ENCODE data around the gene CAMLG.
"Not testable (repeated sequence)": the region's sequence is repeated elsewhere in the genome, so short reads cannot be mapped to it uniquely, and the experiment has no call there.

The CAMLG gene

DNA sequence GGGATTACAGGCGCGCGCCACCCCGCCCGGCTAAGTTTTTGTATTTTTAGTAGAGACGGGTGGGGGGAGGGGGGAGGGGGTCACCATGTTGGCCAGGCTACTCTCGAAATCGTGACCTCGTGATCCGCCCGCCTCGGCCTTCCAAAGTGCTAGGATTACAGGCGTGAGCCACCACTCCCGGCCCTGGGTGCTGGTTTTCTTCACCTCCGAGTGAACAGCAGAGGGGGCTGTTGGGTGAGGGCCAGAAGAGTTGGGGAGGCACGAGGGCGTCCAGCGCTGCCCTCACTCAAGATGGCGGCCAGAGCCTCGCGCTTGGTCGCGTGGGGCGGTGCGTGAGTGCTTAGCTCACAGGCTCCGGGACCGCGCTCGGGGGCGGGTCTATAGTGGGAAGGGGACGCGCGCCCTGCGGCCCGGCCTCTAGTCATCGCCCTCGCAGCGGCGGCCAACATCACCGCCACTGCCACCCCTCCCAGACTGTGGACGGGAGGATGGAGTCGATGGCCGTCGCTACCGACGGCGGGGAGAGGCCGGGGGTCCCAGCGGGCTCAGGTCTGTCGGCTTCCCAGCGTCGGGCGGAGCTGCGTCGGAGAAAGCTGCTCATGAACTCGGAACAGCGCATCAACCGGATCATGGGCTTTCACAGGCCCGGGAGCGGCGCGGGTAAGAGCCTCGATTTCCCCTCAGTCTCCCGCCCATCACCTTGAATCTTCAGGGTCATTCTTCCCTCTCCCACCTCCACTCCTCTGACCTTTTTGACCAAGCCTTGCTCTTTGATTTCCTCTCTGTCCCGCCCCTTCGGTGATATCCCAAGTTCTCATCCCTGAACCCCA, at the start of gene CAMLG:
Gene CAMLG (plus strand): TSS at position 416 of the 830 bp plus-strand sequence. CDS start 73 bp downstream, at position 489.
- Histone ChIP-seq H3K4me1 (ENCODE audit: control insufficient read depth, insufficient read depth, low read length) (no peaks in the 10 kb centered on the region), H3K4me3 (ENCODE audit: low read depth, low read length) (peak within 1 kb of the TSS; percentile 94), H3K9me3 (ENCODE audit: control insufficient read depth, insufficient read depth, low read length) (no peaks in the 10 kb centered on the region), H3K36me3 (ENCODE audit: control insufficient read depth, insufficient read depth, low read length) (no peaks in the 10 kb centered on the region), H3K27me3 (ENCODE audit: control insufficient read depth, insufficient read depth, low read length) (no peaks in the 10 kb centered on the region), H3K9ac (ENCODE audit: low read depth, low read length) (peak within 1 kb of the TSS; percentile 87)

DNA sequence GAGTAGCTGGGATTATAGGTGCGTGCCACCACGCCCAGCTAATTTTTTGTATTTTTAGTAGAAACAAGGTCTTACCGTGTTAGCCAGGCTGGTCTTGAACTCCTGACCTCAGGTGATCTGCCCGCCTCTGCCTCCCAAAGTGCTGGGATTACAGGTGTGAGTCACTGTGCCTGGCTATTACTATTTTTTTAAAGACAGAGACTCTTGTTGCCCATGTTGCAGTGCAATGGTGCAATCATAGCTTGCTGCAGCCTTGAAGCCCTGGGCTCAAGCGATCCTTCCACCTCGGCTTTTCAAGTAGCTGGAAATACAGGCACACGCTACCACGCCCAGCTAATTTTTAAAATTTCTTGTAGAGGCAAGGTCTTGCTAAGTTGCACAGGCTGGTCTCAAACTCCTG, 48.2 kb upstream of the CAMLG start:
- not testable (repeated sequence) for H3K9me3 ChIP-seq (ENCODE audit: control insufficient read depth, insufficient read depth, low read length); H3K4me1 ChIP-seq (ENCODE audit: control insufficient read depth, insufficient read depth, low read length); H3K4me3 ChIP-seq (ENCODE audit: low read depth, low read length); H3K9ac ChIP-seq (ENCODE audit: low read depth, low read length); H3K27me3 ChIP-seq (ENCODE audit: control insufficient read depth, insufficient read depth, low read length)
- H3K36me3 ChIP-seq (ENCODE audit: control insufficient read depth, insufficient read depth, low read length): peaks cover 27% of the 10 kb centered on the region

DNA sequence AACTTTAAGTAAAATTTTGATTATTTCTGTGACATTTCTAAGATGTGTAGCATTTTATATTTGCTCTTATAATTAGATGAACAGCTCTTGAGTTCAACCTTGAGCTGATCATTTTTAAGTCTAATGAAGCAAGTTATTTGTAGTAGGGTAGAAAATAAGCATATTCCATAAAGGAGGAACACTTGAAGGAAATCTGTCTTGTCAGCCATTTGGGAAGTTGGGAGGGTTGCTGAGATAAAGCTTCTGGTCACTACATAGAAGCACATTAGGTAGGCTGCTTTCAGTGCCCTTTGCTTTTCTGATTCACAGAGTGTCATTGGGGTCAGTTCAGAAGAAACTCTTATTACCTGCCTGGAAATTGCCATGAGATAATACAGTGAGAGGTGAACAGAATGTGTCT, 45.6 kb upstream of the CAMLG start:
- no peaks in the 10 kb centered on the region for H3K27me3 ChIP-seq (ENCODE audit: control insufficient read depth, insufficient read depth, low read length)
- no peaks in the 10 kb centered on the region for H3K4me1 ChIP-seq (ENCODE audit: control insufficient read depth, insufficient read depth, low read length)
- no peak overlapping the region for H3K4me3 ChIP-seq (ENCODE audit: low read depth, low read length)
- peaks cover 39% of the 10 kb centered on the region for H3K36me3 ChIP-seq (ENCODE audit: control insufficient read depth, insufficient read depth, low read length)
- H3K9me3 ChIP-seq (ENCODE audit: control insufficient read depth, insufficient read depth, low read length): no peaks in the 10 kb centered on the region
- no peak overlapping the region for H3K9ac ChIP-seq (ENCODE audit: low read depth, low read length)

DNA sequence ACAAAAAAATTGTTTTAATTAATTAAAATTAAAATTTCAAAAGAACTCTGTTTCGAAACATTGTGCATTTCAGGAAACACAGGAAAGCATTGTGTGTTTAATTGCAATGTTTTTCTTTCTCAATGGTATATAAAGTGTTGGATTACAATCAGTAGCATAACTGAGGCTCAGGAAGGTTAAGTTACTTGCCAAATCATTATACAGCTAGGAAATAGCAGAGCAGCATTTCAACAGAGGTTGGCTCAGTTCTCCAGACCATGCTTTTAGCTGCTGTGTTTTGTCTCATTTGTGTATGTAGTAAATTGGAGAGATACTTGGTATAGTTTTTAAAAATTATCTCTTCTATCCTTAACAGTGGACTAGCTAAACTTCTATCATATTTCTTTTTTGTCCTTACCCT, 30.0 kb upstream of the CAMLG start:
- Histone ChIP-seq H3K9ac (ENCODE audit: low read depth, low read length) (no peak overlapping the region), H3K4me1 (ENCODE audit: control insufficient read depth, insufficient read depth, low read length) (no peaks in the 10 kb centered on the region), H3K4me3 (ENCODE audit: low read depth, low read length) (no peak overlapping the region), H3K36me3 (ENCODE audit: control insufficient read depth, insufficient read depth, low read length) (peaks cover 25% of the 10 kb centered on the region), H3K9me3 (ENCODE audit: control insufficient read depth, insufficient read depth, low read length) (no peaks in the 10 kb centered on the region), H3K27me3 (ENCODE audit: control insufficient read depth, insufficient read depth, low read length) (no peaks in the 10 kb centered on the region)

DNA sequence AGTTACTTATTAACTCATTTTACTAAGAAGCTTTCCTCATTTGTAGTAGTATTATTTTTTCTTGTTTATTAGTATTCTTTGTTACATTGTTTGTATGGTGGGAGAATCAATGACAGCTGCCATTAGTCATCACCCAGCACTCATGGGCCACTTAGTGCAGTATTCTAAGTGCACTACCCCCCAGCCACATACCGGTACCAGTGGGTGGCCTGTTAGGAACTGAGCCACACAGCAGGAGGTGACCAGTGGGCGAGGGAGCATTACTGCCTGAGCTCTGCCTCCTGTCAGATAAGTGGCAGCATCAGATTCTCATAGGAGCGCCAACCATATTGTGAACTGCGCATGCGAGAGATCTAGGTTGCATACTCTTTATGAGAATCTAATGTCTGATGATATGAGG, 24.2 kb upstream of the CAMLG start:
- Histone ChIP-seq H3K4me1 (ENCODE audit: control insufficient read depth, insufficient read depth, low read length) (no peaks in the 10 kb centered on the region), H3K27me3 (ENCODE audit: control insufficient read depth, insufficient read depth, low read length) (no peaks in the 10 kb centered on the region), H3K9me3 (ENCODE audit: control insufficient read depth, insufficient read depth, low read length) (no peaks in the 10 kb centered on the region), H3K4me3 (ENCODE audit: low read depth, low read length) (no peak overlapping the region), H3K9ac (ENCODE audit: low read depth, low read length) (no peak overlapping the region), H3K36me3 (ENCODE audit: control insufficient read depth, insufficient read depth, low read length) (peaks cover 15% of the 10 kb centered on the region)

DNA sequence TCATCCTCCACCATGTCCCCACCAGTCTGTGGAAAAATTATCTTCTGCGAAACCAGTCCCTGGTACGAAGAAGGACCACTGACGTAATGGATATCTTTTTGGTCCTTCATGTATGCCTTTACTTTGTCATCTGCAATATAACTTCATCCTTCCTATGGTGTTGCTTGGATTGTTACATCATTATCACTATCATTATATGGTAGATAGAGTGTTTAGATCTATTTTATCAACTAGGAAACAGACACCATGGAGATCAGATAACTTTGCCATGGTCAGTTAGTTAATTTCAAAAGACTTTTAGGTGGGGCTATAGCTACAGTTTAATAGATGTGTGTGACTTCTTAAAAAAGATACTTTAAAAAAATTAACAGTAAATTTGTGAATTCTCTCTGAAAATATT, 23.8 kb upstream of the CAMLG start:
- no peak overlapping the region for H3K9ac ChIP-seq (ENCODE audit: low read depth, low read length)
- no peaks in the 10 kb centered on the region for H3K4me1 ChIP-seq (ENCODE audit: control insufficient read depth, insufficient read depth, low read length)
- H3K9me3 ChIP-seq (ENCODE audit: control insufficient read depth, insufficient read depth, low read length): no peaks in the 10 kb centered on the region
- no peak overlapping the region for H3K4me3 ChIP-seq (ENCODE audit: low read depth, low read length)
- no peaks in the 10 kb centered on the region for H3K27me3 ChIP-seq (ENCODE audit: control insufficient read depth, insufficient read depth, low read length)
- peaks cover 16% of the 10 kb centered on the region for H3K36me3 ChIP-seq (ENCODE audit: control insufficient read depth, insufficient read depth, low read length)

DNA sequence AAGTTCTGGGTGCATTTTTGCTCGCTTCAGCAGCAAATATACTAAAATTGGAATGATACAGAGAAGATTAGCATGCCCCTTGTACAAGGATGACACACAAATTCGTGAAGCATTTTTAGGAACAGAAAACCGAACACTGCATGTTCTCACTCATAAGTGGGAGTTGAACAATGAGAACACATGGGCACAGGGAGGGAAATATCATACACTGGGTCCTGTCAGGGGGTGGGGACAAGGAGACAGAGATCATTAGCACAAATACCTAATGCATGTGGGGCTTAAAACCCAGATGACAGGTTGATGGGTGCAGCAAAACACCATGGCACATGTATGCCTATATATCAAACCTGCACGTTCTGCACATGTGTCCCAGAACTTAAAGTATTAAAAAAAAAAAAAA, 22.9 kb upstream of the CAMLG start:
- not testable (repeated sequence) for H3K9me3 ChIP-seq (ENCODE audit: control insufficient read depth, insufficient read depth, low read length); H3K4me3 ChIP-seq (ENCODE audit: low read depth, low read length); H3K4me1 ChIP-seq (ENCODE audit: control insufficient read depth, insufficient read depth, low read length); H3K27me3 ChIP-seq (ENCODE audit: control insufficient read depth, insufficient read depth, low read length); H3K9ac ChIP-seq (ENCODE audit: low read depth, low read length)
- peaks cover 13% of the 10 kb centered on the region for H3K36me3 ChIP-seq (ENCODE audit: control insufficient read depth, insufficient read depth, low read length)

DNA sequence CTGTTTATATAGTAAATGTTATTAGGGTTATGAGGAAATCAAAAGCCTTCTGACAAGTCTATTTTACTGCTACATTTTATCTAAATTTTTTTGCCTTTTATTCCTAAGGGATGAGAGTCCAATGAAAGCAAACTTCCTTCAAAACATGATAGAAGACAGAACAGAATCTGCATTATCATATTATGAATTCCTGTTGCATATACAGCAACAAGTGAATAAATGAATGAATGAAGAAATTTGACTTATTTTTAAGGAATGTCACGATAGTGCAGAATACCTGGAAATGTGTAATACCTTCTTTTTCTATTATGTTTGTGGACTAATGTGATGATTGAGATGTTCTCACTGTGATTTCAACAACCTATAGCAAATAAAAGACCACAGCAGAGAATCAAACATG, 13.5 kb upstream of the CAMLG start:
- Histone ChIP-seq H3K4me3 (ENCODE audit: low read depth, low read length) (no peak overlapping the region), H3K9me3 (ENCODE audit: control insufficient read depth, insufficient read depth, low read length) (no peaks in the 10 kb centered on the region), H3K9ac (ENCODE audit: low read depth, low read length) (no peak overlapping the region), H3K4me1 (ENCODE audit: control insufficient read depth, insufficient read depth, low read length) (no peaks in the 10 kb centered on the region), H3K36me3 (ENCODE audit: control insufficient read depth, insufficient read depth, low read length) (peaks cover 24% of the 10 kb centered on the region), H3K27me3 (ENCODE audit: control insufficient read depth, insufficient read depth, low read length) (no peaks in the 10 kb centered on the region)

DNA sequence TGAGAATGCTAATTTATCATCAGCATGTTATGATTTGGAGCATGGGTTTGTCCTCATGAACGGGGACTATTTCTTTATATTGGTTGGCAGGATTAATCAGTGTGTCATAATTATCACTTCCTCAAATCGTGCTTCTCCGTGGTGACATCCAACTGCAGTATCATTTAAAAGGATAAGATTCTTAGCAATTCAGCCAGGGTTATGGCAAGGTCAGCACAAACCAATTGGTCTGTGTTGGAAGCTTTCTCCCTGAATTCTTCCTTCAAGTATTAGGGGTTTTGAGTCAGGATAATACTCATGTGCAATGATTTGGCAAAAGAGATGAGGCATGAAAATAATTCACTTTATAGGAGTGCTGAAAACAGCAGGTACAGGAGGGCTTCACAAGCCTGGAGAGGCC, 5.5 kb upstream of the CAMLG start:
- Histone ChIP-seq H3K36me3 (ENCODE audit: control insufficient read depth, insufficient read depth, low read length) (no peaks in the 10 kb centered on the region), H3K4me3 (ENCODE audit: low read depth, low read length) (no peak overlapping the region), H3K4me1 (ENCODE audit: control insufficient read depth, insufficient read depth, low read length) (no peaks in the 10 kb centered on the region), H3K9me3 (ENCODE audit: control insufficient read depth, insufficient read depth, low read length) (no peaks in the 10 kb centered on the region), H3K9ac (ENCODE audit: low read depth, low read length) (no peak overlapping the region), H3K27me3 (ENCODE audit: control insufficient read depth, insufficient read depth, low read length) (no peaks in the 10 kb centered on the region)

DNA sequence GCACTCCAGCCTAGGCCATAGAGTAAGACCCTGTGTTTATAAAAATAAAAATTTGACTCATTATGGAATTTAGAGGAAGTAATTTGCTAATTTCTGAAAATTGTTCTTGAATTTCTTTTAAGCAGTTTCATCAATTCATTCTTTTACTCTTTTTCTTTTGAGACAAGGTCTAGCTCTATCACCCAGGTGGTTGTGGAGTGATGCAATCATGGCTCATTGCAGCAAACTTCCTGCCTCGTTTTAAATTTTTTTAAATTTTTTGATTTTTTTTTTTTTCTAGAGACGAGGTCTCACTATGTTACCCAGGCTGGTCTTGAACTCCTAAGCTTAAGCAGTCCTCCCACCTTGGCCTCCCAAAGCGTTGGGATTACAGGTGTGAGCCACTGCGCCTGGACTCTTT, 3.1 kb upstream of the CAMLG start:
- Histone ChIP-seq H3K27me3 (ENCODE audit: control insufficient read depth, insufficient read depth, low read length) (no peaks in the 10 kb centered on the region), H3K9me3 (ENCODE audit: control insufficient read depth, insufficient read depth, low read length) (no peaks in the 10 kb centered on the region), H3K4me3 (ENCODE audit: low read depth, low read length) (no peak overlapping the region), H3K36me3 (ENCODE audit: control insufficient read depth, insufficient read depth, low read length) (no peaks in the 10 kb centered on the region), H3K4me1 (ENCODE audit: control insufficient read depth, insufficient read depth, low read length) (no peaks in the 10 kb centered on the region), H3K9ac (ENCODE audit: low read depth, low read length) (no peak overlapping the region)

DNA sequence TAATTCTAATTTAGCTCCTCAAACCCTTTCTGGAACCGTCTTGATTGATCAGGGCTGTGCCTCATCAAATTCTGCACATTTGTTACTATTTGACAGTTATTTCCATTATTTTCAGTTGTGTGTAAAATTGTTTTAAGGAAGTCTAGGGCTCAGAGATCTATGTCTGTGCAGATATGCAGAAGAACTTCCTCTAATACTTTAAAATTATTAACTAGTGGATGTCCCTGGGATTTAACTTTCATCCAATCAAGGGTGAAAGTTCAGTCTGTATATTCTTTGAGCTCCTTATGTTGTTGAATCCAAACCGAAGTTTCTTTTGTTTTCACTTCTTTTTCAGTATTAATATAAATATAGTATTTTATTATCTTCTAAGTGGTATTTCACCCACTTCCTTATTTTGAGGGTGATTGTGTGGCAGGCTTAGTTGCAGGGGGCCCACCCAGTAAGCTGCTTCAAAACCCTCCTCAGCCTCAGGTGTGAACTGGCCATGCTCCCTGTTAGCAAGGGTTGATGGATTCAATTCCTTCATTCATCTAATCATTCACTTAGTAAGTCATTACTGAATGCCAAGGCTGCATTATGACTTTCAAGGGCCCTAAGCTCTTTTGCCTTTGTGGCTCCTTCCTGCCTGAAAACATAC, 2.1 kb upstream of the CAMLG start:
- no peaks in the 10 kb centered on the region for H3K9me3 ChIP-seq (ENCODE audit: control insufficient read depth, insufficient read depth, low read length)
- no peaks in the 10 kb centered on the region for H3K27me3 ChIP-seq (ENCODE audit: control insufficient read depth, insufficient read depth, low read length)
- no peaks in the 10 kb centered on the region for H3K36me3 ChIP-seq (ENCODE audit: control insufficient read depth, insufficient read depth, low read length)
- H3K4me1 ChIP-seq (ENCODE audit: control insufficient read depth, insufficient read depth, low read length): no peaks in the 10 kb centered on the region
- no peak overlapping the region for H3K4me3 ChIP-seq (ENCODE audit: low read depth, low read length)
- H3K9ac ChIP-seq (ENCODE audit: low read depth, low read length): no peak overlapping the region

DNA sequence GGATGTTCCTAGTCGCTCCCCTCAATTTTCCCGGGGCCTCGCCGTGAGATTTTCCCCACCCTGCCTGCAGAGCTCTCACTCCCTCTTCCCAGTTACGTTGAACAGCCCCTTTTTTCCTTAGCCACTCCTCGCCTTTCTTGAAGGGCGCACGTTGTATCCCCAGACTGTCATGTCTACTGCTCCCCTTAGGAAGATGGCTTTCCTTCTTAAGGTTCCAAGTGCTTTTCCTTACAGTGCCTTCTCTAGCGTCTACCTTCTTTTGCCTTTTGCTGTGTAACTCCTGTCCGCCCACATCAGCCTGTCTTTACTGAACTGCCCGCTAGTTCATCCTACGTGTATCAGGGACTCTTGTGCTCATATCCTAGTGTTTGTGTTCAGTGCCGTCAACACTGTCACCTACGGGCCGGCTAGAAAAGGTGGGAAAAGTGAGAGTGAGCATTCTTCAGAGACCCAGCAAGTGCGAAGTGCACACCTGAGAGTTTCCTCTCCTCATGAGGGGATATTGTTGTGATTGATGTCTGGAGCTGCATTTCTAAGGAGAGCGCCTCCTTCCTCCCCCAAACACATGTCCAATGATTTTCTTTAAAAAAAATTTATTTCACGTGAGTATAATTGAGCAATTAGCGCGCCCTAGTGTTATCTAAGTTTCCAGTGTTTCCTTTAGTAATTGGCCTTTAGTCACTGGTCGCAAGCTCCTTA, 764 bp downstream of the CAMLG start:
- H3K4me1 ChIP-seq (ENCODE audit: control insufficient read depth, insufficient read depth, low read length): no peaks in the 10 kb centered on the region
- H3K9me3 ChIP-seq (ENCODE audit: control insufficient read depth, insufficient read depth, low read length): no peaks in the 10 kb centered on the region
- H3K9ac ChIP-seq (ENCODE audit: low read depth, low read length): peak overlapping the region; percentile 87
- H3K4me3 ChIP-seq (ENCODE audit: low read depth, low read length): peak overlapping the region; percentile 94
- no peaks in the 10 kb centered on the region for H3K36me3 ChIP-seq (ENCODE audit: control insufficient read depth, insufficient read depth, low read length)
- no peaks in the 10 kb centered on the region for H3K27me3 ChIP-seq (ENCODE audit: control insufficient read depth, insufficient read depth, low read length)

Data from iPS-15b (cell line).